GM10847 (cell line): ENCODE data around the gene ITPA.

Experiments
- POLR2A ChIP-seq: IDR thresholded peaks from 2 replicates; pipeline ENCODE4 v1.6.1; 2011; ENCODE audit not compliant: insufficient read length; ENCODE audit errors: extremely low read depth

ITPA gene

DNA sequence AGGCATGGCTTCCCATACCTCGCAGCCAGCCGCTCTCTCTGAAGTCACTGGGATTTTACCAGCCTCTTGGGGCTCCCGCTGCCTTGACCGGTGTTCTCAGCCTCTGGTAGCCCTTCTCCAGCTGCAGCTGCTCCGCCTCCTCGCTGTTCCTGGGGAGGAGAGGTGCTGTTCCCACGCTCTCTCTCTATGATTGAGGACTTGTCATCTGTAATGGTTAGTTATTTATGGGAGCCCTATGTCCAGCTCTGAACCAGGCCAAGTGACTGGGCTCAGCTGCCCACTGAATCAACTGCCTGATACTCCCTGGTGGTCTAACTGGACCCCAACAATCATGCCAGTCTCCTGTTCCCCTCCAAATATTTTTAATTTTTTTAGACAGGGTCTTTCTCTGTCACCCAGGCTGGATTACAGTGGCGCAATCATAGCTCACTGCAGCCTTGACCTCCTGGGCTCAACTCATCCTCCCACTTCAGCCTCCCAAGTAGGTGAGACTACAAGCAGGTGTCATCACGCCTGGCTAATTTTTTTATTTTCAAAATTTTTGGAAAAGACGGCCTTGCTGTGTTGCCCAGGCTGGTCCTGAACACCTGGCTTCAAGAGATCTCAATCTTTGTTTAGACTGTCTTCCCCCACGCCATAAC lies 34.5 kb downstream of the ITPA start:
- TF ChIP-seq POLR2A, result no peak

DNA sequence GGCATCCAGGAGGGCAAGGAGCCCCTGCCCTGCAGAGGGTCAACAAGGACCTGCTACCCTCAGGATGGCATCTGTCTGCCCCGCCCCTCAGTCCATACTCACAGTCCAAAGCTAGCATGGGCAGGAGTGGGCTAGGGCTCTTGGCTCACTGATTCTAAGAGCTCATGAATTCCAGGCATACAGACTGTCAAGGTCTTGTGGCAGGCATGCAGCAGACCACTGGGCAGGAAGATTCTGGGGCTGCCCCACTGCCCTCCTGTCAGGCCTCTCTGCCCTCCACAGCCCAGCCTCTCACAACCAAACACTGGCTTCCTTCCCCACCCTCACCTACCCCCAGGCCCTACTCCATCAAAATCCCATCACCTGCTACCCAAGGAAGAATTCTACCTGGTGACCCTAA lies 35.3 kb downstream of the ITPA start:
- no peak for TF ChIP-seq POLR2A

DNA sequence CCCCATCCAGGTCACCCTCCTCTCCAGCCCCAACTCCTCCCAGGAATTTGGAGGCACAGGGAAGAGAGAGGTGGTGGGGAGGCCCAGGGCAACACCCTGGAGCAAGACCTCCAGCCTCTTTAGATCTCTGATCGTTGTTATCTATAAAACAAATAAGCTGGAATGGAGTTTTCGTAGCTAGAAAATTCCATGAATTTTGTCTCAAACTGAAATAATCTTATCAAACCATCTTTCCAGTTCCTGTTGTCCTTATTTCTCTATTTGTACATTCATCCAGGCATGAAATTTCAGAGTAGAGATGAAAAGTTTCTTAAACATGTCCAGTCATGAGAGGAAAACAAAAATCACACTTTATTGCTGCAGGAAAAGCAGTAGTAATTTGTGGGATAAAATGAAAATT lies 35.9 kb downstream of the ITPA start:
- TF ChIP-seq POLR2A, result no peak

DNA sequence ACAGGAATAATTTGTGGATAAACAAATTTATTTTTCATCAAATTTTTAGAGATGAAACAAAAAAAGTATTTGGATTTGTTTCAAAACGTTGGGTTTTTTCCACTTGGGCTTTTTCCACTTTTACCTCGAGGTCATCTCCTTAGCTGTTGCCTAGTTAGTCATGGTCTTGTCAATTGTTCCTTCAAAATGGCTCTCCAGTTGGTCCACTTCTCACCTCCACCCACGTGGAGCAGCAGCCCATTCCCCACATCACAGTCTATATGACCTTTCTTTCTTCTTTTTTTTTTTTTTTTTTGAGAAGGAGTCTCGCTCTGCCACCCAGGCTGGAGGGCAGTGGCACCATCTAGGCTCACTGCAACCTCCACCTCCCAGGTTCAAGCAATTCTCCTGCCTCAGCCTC lies 36.4 kb downstream of the ITPA start:
- no peak for TF ChIP-seq POLR2A

DNA sequence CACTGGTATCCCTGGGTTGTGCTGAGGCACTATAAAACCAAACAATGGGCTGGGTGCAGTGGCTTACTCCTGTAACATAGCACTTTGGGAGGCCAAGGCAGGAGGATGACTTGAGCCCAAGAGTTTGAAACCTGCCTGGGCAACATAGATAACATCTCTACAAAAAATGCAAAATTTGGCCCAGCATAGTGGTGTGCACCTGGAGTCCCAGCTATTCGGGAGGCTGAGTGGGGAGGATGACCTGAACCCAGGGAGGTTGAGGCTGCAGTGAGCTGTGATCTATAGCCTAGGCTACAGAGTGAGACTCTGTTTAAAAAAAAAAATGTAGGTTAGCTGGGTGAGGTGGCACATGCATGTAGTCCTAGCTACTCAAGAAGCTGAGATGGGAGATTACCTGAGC lies 37.4 kb downstream of the ITPA start:
- TF ChIP-seq POLR2A, result no peak

DNA sequence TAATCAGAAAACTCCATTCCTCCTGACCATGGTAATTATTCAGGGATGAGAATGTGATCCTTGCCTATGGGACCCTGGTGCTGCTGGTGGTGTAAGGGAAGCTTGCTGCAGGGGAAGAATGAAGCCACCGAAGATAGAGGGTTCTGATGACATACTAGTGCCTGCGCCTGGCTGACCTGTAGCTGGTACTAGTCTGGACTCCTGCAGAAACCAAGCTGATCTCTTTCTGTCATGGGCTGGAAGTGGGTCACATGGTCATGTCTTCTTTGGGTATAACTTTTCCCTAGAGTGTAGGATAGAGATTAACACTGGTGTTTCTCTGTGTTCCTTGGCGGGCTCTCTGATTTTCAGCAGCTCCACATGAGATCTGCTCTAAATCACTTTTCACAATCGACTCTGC lies 38.3 kb downstream of the ITPA start:
- TF ChIP-seq POLR2A, result no peak

DNA sequence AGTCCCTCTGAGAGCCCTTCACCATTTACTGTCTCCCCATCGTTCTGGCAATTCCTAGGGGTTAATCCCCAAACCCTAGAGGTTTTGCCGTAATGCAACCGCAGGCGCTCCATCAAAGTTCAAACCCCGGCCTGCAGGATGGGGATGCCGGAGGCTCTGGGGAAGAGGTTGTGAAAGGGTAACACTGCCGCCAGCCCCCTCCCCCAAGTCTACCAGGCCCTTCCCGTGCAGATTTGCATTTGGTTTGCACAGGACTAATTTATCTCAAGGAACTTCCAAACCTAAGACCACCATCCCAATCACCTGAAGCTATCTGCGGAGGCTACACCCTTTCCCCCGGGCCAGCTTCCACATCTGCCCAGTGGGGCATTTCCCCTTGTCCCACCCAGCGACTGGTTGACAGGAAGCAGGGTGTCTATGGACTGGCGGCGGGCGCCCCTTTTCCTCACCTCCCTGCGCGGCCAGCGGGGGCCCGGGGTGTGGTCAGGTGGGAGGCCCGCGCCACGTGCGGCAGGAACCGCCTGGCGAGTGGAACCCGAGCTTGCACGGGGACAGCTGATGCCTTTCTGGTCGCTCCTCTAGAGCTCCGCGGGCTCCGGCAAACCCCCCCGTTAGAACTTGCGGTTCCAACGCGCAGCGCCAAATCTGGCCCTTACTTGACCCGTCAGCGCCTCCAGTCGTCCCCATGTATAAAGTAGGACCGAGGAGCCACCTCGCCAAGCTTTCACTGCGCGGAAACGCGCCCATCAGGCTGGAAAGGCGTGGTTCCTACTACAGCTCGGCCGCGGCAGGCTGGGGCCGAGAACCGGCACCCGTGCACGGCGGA lies 39.1 kb downstream of the ITPA start:
- TF ChIP-seq POLR2A, result no peak

DNA sequence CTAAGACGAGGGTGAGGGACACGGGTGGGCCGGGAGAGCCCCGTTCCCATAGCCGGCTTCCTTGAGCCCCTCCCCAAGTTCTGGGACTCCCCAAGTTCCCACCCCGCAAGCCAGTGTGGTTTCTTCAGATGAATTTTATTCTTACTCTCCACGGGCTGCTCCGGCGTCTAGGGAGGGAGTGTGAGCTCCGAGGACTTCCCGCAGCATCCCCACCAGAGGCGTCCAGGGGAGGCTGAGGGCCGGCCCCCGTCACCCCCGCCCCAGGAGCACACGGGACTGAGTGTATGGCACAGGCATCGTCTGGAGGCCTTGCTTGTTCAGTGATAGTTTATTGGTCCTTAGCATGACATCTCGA lies 39.7 kb downstream of the ITPA start:
- no peak for TF ChIP-seq POLR2A

DNA sequence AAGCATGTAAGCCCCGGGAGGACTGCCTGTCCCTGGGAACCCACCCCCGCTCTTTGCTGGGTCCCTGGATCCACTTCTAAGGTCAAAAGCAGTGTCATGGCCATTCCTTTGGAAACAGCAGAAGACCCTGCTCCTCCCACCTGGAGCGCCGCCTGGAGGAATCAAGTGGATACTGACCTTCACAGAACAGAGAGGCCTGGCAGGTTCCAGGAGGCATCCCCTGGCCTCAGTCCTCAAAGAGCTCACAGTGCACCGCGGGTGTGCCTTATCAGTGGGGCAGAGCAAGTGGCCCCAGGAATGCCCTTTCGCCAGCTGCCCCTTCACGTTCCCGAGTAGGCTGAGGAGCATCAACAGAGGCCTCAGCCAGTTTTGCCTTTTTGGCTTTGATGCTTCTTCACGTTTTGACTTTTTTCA lies 40.8 kb downstream of the ITPA start:
- no peak for TF ChIP-seq POLR2A

DNA sequence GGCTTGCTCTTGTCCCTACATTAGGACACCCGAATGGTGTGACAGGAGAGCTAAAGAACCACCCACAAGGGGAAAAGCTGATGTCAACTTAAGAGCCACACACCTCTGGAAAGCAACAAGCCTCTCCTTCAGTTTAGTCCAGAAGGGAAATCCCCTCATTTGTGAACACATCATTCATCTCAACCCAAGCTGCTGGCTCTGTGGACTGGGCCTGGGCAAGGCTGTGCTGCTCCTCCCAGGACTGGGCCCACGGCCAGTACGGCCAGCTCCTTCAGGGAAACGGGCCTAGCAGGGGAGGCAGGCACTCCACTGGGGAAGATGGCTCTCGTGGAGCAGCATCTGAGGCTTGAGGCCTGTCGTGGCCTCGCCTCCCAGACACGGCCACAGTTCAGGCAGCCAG lies 42.5 kb downstream of the ITPA start:
- no peak for TF ChIP-seq POLR2A

DNA sequence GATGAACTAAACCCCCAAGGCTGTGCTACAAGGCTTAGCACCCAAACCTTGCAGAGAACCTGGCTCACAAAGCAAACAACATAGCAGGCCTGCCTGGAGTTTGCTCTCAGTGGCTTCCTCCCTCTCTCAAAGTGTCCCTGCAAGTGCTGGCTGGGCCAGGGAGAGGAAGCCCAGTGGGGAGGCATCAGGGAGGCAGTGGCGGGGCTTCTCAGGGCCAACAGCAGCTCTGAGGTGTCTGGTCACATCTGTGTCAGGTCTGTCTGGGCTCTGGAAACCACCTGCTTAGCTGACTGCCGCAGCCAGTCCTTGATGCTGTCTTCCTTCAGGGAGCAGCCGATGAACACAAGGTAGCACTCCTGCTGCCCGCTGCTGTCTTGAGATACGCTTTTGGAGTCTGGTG lies 46.4 kb downstream of the ITPA start:
- TF ChIP-seq POLR2A, result no peak

DNA sequence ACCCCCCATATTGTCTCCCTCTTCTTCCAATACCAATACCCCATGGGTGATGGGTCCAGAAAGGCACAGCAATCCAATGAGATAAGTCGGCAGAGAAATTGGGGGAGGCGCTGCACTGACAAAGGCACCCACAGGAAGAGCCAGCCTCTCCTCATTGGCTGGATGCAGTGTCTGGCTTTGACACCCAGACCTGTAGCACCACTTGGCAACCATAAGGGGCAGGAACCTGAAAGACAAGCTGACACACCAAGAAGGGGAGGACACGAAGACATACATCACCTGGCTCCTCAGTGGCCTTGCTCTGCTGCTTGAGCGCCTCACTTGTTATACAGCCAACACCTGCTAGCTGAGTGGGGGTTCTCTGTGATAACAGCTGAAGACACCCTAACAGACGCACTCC lies 49.1 kb downstream of the ITPA start:
- no peak for TF ChIP-seq POLR2A

DNA sequence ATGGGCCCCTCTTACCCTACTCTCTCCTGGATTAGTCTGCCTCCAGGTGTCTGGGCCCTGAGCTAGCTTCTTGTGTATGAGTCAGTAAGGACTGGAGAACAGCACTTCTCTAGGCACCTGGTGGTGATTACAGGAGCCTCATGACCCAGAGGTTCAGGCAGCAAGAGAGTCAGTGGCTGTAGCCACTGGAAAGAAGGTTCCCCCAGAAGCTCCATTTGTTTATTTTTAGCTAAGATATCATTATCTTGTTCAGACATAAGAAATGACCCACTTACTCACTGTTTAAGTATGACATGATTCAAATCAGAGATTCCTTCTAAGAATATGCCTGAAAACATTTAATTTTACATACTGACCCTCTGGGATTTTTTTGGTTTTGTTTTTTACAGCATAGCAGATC lies 53.3 kb downstream of the ITPA start:
- no peak for TF ChIP-seq POLR2A

DNA sequence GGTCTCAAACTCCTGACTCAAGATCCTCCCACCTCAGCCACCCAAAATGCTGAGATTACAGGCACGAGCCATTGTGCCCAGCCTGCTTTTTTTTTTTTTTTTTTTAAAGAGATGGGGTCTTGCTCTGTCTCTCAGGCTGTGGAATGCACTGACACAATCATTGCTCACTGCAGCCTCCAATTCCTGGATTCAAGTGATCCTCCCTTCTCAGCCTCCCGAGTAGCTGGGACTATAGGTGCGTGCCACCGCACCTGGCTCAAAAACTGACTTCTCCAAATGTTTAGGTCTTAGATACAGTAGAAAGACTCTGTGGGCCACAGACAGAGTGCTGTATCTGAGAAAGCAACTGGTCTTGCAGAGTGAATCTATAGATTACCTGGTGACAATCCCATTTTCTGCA lies 60.8 kb downstream of the ITPA start:
- TF ChIP-seq POLR2A, result no peak

DNA sequence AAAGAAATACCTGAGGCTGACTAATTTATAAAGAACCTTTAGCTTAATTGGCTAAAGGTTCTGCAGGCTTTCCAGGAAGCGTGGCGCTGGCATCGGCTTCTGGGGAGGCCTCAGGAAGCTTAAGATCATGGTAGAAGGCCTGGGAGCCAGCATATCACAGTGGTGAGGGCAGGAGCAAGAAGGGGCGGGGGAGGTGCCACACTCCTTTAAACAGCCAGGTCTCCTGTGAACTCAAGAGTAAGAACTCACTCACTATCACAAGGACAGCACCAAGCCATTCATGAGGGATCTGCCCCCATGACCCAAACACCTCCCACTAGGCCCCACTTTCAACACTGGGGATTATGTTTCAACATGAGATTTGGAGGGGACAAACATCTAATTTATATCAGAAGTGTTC lies 64.1 kb downstream of the ITPA start:
- no peak for TF ChIP-seq POLR2A
